Measurements from ENCODE around the gene NUP42. TPM values are rescaled to one million over a fixed set of nuclear protein-coding genes. Genes with fewer than 3 reads are reported as not detected.

NUP42 gene
- total and polyA plus RNA-seq, 2 of the 13 experiments (the other 11 are each of a cell fraction or from before 2014, with no cell fraction given), result 32.0 to 51.5 TPM

DNA sequence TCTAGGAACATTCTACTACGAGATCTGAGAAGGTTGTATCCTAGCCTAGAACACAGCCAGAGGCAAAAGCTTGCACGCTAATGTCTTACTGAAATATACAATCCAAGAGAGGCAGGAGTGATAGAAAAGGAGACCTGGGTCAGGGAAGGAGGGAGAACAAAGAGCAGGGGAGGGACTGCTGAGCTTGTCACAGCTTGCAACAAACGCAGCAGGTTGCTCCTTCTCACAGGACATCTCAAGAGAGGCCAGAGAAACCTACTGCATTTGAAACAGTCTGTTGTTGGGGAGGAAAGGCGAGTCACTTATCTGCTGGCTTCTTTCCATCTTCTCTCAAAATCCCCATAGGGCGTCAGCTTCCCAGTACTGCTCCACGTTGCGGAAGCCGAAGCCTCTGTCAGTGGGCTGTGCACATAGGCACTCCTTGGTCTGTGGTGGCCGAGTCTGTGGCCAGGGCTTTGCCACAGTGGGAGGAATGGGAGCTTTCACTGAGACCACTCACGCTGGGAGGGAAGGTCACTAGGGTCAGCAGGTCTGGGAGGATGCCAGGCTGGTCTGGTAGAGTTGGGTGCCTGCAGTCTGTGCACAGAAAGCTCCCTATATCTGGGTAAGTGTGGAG, 39.0 kb downstream of the NUP42 start (continued):
- TF ChIP-seq ZNF253 (CRISPR knock-in tag; IDR thresholded peaks at IDR 0.05; ENCODE audit: borderline replicate concordance) (no peak), ARID5B (CRISPR knock-in tag; IDR thresholded peaks at IDR 0.05) (no peak), ZNF136 (CRISPR knock-in tag; IDR thresholded peaks at IDR 0.05; ENCODE audit: low read depth) (no peak), ZNF549 (CRISPR knock-in tag; IDR thresholded peaks at IDR 0.05) (no peak)

GRCh38 chr7:23222439-23223030, 40.7 kb downstream of the NUP42 start:
- Histone ChIP-seq H3K27ac (ENCODE audit: extremely low read length, insufficient read depth, low read length) (no peak overlapping the region), H3K4me3 (replicated peaks in 1 of 3; ENCODE audit: insufficient read depth in 1 of 3, low read depth in 2 of 3, low read length in 3 of 3) (no peak overlapping the region), H2AFZ (ENCODE audit: low read length) (no peak overlapping the region), H3K27me3 (ENCODE audit: control insufficient read depth in 1 of 2, insufficient read depth in 2 of 2, low read length in 2 of 2) (peaks cover 0 to 4% of the 10 kb centered on the region in 2 experiments; a peak in 2 of 5 replicates), H3K79me2 (ENCODE audit: insufficient read depth, low read length) (no peaks in the 10 kb centered on the region), H4K20me1 (ENCODE audit: insufficient read depth, low read length) (no peaks in the 10 kb centered on the region), H3K36me3 (replicated peaks in 1 of 2; ENCODE audit: control insufficient read depth in 1 of 2, insufficient read depth in 2 of 2, low read length in 2 of 2) (no peaks in the 10 kb centered on the region), H3K9ac (ENCODE audit: insufficient read depth, low read depth, low read length) (no peak overlapping the region), H3K4me1 (ENCODE audit: insufficient read depth, low read length) (peaks cover 10% of the 10 kb centered on the region; the same call in 1 of the 2 replicates), H3K9me3 (ENCODE audit: low read length) (no peaks in the 10 kb centered on the region), H3K4me2 (ENCODE audit: low read depth, low read length) (no peak overlapping the region)
- POLR2A ChIA-PET, result no interaction called here
- ATAC-seq, result peak; percentile 69
- BruUV-seq (replicated peaks), result no TSS peak
- intact Hi-C loops (cut with micrococcal nuclease; ENCODE audit: unreplicated experiment), result no loop called here
- peak; percentile 5 for DNase-seq (ENCODE audit: low spot score)
- in situ Hi-C loops (cut with HindIII; ENCODE audit: extremely low pct_ligation_motif_present, low pct_unique_long_range_greater_than_20kb), result no loop called here
- CTCF ChIA-PET (ENCODE audit: low intra/inter-chr PET ratio, low total read pairs), result no interaction called here
- no peak for FAIRE-seq
- WGBS (ENCODE audit: low lambda C conversion rate), result 10% methylated on average over 5 of the region's 5 CpGs
- TF ChIP-seq CREB1 (IDR thresholded peaks at IDR 0.05), result no peak
- TF ChIP-seq CREB1 (CRISPR knock-in tag; IDR thresholded peaks at IDR 0.05), result no peak
- no peak for TF ChIP-seq KDM2A (CRISPR knock-in tag; IDR thresholded peaks at IDR 0.05; ENCODE audit: borderline replicate concordance, low read depth)
- 0 out of 2 replicates have a peak, but pooled peaks have one; percentile 51 for TF ChIP-seq NR2C2 (CRISPR knock-in tag; IDR thresholded peaks at IDR 0.05; ENCODE audit: borderline replicate concordance)
- no peak for TF ChIP-seq NFIC (IDR thresholded peaks at IDR 0.05; ENCODE audit: low read length)
- peak; percentile 12 to 50; a peak in 2 of 4 replicates for TF ChIP-seq NR2F1 (CRISPR knock-in tag; IDR thresholded peaks at IDR 0.05)
- peak; percentile 62; the same call in 1 of the 2 replicates for TF ChIP-seq SIX4 (CRISPR knock-in tag; IDR thresholded peaks at IDR 0.05)
- TF ChIP-seq SIX1 (CRISPR knock-in tag; IDR thresholded peaks at IDR 0.05; ENCODE audit: borderline replicate concordance), result peak; percentile 80; the same call in 1 of the 2 replicates
- no peak for TF ChIP-seq MLLT10 (CRISPR knock-in tag; IDR thresholded peaks at IDR 0.05)
- TF ChIP-seq, protein P1, sequence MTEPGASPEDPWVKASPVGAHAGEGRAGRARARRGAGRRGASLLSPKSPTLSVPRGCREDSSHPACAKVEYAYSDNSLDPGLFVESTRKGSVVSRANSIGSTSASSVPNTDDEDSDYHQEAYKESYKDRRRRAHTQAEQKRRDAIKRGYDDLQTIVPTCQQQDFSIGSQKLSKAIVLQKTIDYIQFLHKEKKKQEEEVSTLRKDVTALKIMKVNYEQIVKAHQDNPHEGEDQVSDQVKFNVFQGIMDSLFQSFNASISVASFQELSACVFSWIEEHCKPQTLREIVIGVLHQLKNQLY (CRISPR knock-in tag; IDR thresholded peaks at IDR 0.05), result no peak
- no peak for TF ChIP-seq ZZZ3 (CRISPR knock-in tag; IDR thresholded peaks at IDR 0.05; ENCODE audit: borderline replicate concordance)
- TF ChIP-seq CENPT (CRISPR knock-in tag; IDR thresholded peaks at IDR 0.05; ENCODE audit: low read depth), result no peak
- no peak for TF ChIP-seq FUBP1 (CRISPR knock-in tag; IDR thresholded peaks at IDR 0.05; ENCODE audit: borderline replicate concordance)

Measured in HepG2 (cell line).